ENCODE data around the gene GNG12. TPM values are rescaled to one million over a fixed set of nuclear protein-coding genes. Genes with fewer than 3 reads are reported as not detected.

Gene GNG12
- polyA plus RNA-seq, 1 donor (not counting 4 experiments of a cell fraction or from before 2014, with no cell fraction given): 208 TPM

GRCh38 chr1:67705735-67706453 is 127.4 kb downstream of the GNG12 start:
- Histone ChIP-seq H3K36me3 (ENCODE audit: control insufficient read depth in 2 of 2, extremely low read depth in 1 of 2, insufficient read depth in 2 of 2, low read length in 2 of 2) (peaks cover 19 to 21% of the 10 kb centered on the region in 2 experiments), H3K27ac (ENCODE audit: control insufficient read depth, insufficient read depth, low read length) (no peak overlapping the region), H3K4me2 (ENCODE audit: control insufficient read depth, extremely low read depth, insufficient read depth, low read depth, low read length) (no peak overlapping the region), H3K27me3 (ENCODE audit: control insufficient read depth, extremely low read depth, insufficient read depth, low read length) (no peaks in the 10 kb centered on the region), H3K4me1 (ENCODE audit: control insufficient read depth, extremely low read depth, insufficient read depth, low read length) (peaks cover 26% of the 10 kb centered on the region), H3K9me1 (ENCODE audit: control insufficient read depth, extremely low read depth, insufficient read depth, low read length) (no peaks in the 10 kb centered on the region), H3K9ac (ENCODE audit: control insufficient read depth, extremely low read depth, insufficient read depth, low read length) (no peak overlapping the region), H2AFZ (ENCODE audit: control insufficient read depth, low read length) (no peak overlapping the region), H4K20me1 (ENCODE audit: control insufficient read depth, extremely low read depth, insufficient read depth, low read length) (no peaks in the 10 kb centered on the region), H3K79me2 (ENCODE audit: control insufficient read depth, insufficient read depth, low read length) (peaks cover 6% of the 10 kb centered on the region), H3K9me3 (ENCODE audit: control insufficient read depth, low read depth, low read length) (no peaks in the 10 kb centered on the region), H3K4me3 (ENCODE audit: control insufficient read depth in 2 of 3, extremely low read depth in 1 of 3, insufficient read depth in 2 of 3, low read depth in 1 of 3, low read length in 3 of 3) (no peak overlapping the region)
- DNase-seq (ENCODE audit: low read depth, low spot score) (no peak), FAIRE-seq (no peak)
- dilution Hi-C loops (cut with MboI; ENCODE audit: extremely low pct_ligation_motif_present, low sequenced_read_pairs): no loop called here
- TF ChIP-seq EZH2 (IDR thresholded peaks at IDR 0.05; ENCODE audit: low read length): no peak
- TF ChIP-seq, protein P1, sequence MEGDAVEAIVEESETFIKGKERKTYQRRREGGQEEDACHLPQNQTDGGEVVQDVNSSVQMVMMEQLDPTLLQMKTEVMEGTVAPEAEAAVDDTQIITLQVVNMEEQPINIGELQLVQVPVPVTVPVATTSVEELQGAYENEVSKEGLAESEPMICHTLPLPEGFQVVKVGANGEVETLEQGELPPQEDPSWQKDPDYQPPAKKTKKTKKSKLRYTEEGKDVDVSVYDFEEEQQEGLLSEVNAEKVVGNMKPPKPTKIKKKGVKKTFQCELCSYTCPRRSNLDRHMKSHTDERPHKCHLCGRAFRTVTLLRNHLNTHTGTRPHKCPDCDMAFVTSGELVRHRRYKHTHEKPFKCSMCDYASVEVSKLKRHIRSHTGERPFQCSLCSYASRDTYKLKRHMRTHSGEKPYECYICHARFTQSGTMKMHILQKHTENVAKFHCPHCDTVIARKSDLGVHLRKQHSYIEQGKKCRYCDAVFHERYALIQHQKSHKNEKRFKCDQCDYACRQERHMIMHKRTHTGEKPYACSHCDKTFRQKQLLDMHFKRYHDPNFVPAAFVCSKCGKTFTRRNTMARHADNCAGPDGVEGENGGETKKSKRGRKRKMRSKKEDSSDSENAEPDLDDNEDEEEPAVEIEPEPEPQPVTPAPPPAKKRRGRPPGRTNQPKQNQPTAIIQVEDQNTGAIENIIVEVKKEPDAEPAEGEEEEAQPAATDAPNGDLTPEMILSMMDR (optimal IDR thresholded peaks at IDR 0.05 in 1 of 3, IDR thresholded peaks at IDR 0.05 in 1 of 3, conservative IDR thresholded peaks at IDR 0.05 in 1 of 3; ENCODE audit: extremely low read depth in 1 of 3, insufficient read depth in 2 of 3, low read length in 3 of 3): no peak

GRCh38 chr1:67704351-67704750 is 128.9 kb downstream of the GNG12 start:
- peaks cover 22 to 23% of the 10 kb centered on the region in 2 experiments for H3K36me3 ChIP-seq (ENCODE audit: control insufficient read depth in 2 of 2, extremely low read depth in 1 of 2, insufficient read depth in 2 of 2, low read length in 2 of 2)
- no peak overlapping the region for H3K9ac ChIP-seq (ENCODE audit: control insufficient read depth, extremely low read depth, insufficient read depth, low read length)
- no peak overlapping the region for H2AFZ ChIP-seq (ENCODE audit: control insufficient read depth, low read length)
- no peaks in the 10 kb centered on the region for H3K27me3 ChIP-seq (ENCODE audit: control insufficient read depth, extremely low read depth, insufficient read depth, low read length)
- no peak overlapping the region for H3K27ac ChIP-seq (ENCODE audit: control insufficient read depth, insufficient read depth, low read length)
- H3K9me3 ChIP-seq (ENCODE audit: control insufficient read depth, low read depth, low read length): no peaks in the 10 kb centered on the region
- H3K9me1 ChIP-seq (ENCODE audit: control insufficient read depth, extremely low read depth, insufficient read depth, low read length): no peaks in the 10 kb centered on the region
- DNase-seq (ENCODE audit: low read depth, low spot score): no peak
- H3K79me2 ChIP-seq (ENCODE audit: control insufficient read depth, insufficient read depth, low read length): peaks cover 2% of the 10 kb centered on the region
- no peak for TF ChIP-seq EZH2 (IDR thresholded peaks at IDR 0.05; ENCODE audit: low read length)
- TF ChIP-seq, protein P1 (optimal IDR thresholded peaks at IDR 0.05 in 1 of 3, IDR thresholded peaks at IDR 0.05 in 1 of 3, conservative IDR thresholded peaks at IDR 0.05 in 1 of 3; ENCODE audit: extremely low read depth in 1 of 3, insufficient read depth in 2 of 3, low read length in 3 of 3): no peak
- H3K4me2 ChIP-seq (ENCODE audit: control insufficient read depth, extremely low read depth, insufficient read depth, low read depth, low read length): no peak overlapping the region
- no peaks in the 10 kb centered on the region for H4K20me1 ChIP-seq (ENCODE audit: control insufficient read depth, extremely low read depth, insufficient read depth, low read length)
- dilution Hi-C loops (cut with MboI; ENCODE audit: extremely low pct_ligation_motif_present, low sequenced_read_pairs): no loop called here
- no peak overlapping the region for H3K4me3 ChIP-seq (ENCODE audit: control insufficient read depth in 2 of 3, extremely low read depth in 1 of 3, insufficient read depth in 2 of 3, low read depth in 1 of 3, low read length in 3 of 3)
- H3K4me1 ChIP-seq (ENCODE audit: control insufficient read depth, extremely low read depth, insufficient read depth, low read length): peaks cover 16% of the 10 kb centered on the region
- FAIRE-seq: no peak

All from keratinocyte (primary cell).